ENCODE measurements around the gene GTPBP4.
A peak's percentile ranks its signal among the peaks of the same experiment; 100 is the strongest.

GTPBP4 gene

GRCh38 chr10:987870-988666 lies at the start of gene GTPBP4:
TSS of gene GTPBP4 (plus strand) at chr10:988434. CDS start at chr10:988480, 46 bp downstream.
- DNase-seq (ENCODE audit: low read depth), result peak; percentile 92

DNA sequence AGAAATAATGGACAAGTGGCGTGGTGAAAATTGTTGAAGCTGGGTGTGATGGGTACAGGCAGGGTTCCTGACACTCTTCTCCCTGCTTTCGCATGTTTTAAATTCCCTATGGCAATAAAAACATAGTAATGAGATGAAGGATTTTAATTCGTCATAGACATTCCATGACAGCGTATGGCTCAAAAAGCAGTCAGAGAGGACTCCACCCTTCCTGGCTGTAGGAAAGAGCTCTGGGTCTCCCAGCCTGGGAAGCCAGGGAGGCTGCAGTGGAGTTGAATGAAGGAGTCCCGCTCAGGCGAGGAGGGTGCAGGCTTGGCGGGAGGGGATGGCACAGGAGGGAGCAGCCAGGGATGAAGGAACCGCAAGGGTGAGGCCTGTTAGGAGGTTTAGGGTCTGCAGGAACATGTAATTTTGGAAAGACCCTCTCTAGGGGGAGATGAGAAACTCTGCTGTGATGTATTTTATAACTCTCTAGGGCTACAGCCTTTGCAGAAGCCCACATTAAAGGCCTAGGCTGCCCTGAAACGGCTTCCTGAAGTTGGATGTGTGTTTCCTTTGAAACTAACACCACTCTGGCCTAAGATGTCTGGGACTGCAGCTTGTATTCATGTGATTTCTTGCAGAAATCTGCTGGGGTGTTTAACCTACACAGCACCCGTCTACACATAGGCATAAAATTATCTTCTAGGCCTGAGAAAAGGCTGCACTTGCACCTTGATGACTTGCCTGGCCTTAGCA lies 49.1 kb upstream of the GTPBP4 start:
- DNase-seq (ENCODE audit: low read depth), result no peak

GRCh38 chr10:943334-944033 lies 44.8 kb upstream of the GTPBP4 start:
- DNase-seq (ENCODE audit: low read depth), result no peak

GRCh38 chr10:944034-944831 lies 44.0 kb upstream of the GTPBP4 start:
- peak; percentile 12 for DNase-seq (ENCODE audit: low read depth)

DNA sequence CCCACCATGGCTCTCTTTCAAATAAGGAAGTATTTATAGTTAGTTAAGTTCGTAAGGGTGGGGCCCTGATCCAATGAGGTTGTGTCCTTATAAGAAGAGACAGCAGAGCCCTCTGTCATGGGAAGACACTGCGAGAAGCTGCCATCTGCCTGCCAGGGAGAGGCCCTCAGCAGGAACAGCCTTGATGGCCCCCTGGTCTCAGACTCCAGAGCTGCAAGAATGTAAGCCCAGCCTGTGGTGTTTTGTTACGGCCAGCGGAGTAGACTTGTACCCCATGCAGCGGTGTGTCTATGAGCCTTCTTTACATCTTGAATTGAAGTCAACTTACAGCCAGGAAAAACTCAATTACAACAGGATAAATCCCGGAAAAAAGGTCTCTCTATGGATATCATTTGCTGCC lies 42.5 kb upstream of the GTPBP4 start:
- DNase-seq (ENCODE audit: low read depth), result no peak

DNA sequence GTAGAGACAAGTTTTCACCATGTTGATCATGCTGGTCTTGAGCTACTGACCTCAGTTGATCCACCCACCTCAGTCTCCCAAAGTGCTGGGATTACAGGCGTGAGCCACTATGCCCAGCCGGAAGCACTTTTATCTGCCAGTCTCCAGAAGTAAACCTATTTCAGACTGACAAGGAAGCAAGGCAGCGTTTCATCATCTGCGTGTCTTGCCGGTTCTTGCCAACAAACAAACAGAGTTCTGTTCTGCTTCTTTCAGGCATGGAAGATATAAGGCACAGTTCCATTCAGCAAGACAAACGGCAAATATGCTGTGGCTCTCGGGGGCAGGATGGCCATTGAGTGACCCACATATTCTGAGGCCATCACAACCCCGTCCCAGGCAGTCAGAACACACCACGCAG lies 41.2 kb upstream of the GTPBP4 start:
- no peak for DNase-seq (ENCODE audit: low read depth)

- no peak for DNase-seq (ENCODE audit: low read depth)
Observed at GRCh38 chr10:947881-948280, 40.4 kb upstream of the GTPBP4 start.

GRCh38 chr10:948347-948746 lies 39.9 kb upstream of the GTPBP4 start:
- DNase-seq (ENCODE audit: low read depth), result no peak

DNA sequence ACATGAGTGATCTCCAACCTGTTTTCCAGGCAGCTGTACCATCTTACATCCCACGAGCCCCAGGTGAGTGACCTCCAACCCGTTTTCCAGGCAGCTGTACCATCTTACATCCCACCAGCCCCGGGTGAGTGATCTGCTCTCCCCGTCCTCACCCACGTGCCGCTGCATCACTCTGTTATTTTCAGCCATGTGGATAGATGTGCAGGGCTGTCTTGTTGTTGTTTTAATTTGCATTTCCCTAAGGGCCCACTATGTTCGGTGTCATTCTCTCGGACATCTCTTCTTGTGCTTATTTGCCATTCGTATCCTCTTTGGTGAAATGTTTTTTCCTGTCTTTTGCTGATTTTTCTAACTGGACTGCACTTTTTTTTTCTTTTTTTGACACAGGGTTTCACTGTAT lies 38.8 kb upstream of the GTPBP4 start:
- no peak for DNase-seq (ENCODE audit: low read depth)

GRCh38 chr10:953836-954235 lies 34.4 kb upstream of the GTPBP4 start:
- no peak for DNase-seq (ENCODE audit: low read depth)

- DNase-seq (ENCODE audit: low read depth), result no peak
Observed at GRCh38 chr10:954396-954795, 33.8 kb upstream of the GTPBP4 start.

DNA sequence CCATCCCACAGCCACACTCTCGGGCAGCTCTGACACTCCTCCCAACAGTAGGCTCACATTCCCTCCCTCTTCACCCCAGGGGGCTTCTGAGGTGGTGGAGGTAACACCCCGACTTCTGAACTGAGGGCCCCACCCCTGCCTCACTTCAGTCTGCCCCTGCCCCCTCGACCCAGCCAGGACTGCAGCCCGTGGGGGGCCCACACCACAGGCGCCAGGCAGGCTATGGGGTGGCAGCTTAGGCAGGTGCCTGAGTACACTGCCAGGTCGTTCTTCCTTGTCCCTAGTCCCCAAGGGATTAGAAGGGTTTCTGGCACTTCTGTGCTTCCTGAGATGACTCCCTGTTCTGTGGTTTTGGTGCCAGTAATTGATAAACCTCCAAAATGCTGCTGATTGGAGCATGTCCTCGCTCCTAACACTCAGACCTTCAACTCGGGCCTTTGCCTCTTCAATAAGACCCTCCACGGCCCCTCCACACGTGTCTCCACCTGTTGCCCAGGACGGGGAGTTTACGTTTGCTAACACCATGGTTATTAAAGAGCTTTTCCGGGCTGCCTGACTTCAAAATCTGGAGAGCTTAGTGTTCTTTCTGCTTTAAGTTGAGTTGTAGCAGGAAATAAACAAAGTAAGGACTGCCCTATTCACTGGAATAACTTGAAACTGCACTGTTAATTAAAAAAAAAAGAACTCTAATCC lies 33.0 kb upstream of the GTPBP4 start:
- no peak for DNase-seq (ENCODE audit: low read depth)

DNA sequence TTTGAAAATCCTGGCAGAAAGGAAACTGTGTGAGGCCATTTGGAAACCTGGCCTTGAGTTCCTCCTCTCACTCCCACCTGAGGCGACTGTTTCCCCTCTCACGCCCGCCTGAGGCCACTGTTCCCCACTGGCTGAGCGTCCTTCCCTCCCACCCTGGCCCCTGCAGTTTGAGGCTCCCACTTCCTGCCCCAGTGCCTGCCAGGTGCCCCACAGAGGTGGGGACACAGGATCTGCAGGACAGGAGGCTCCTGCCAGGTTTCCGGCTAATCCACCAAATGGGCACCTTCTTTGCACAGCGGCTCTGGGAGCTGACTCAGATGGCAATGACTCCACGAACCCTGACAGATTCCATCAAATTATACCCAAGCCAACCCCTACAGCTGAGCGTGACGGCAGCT lies 32.4 kb upstream of the GTPBP4 start:
- DNase-seq (ENCODE audit: low read depth), result no peak

GRCh38 chr10:958106-958505 lies 30.1 kb upstream of the GTPBP4 start:
- no peak for DNase-seq (ENCODE audit: low read depth)

DNA sequence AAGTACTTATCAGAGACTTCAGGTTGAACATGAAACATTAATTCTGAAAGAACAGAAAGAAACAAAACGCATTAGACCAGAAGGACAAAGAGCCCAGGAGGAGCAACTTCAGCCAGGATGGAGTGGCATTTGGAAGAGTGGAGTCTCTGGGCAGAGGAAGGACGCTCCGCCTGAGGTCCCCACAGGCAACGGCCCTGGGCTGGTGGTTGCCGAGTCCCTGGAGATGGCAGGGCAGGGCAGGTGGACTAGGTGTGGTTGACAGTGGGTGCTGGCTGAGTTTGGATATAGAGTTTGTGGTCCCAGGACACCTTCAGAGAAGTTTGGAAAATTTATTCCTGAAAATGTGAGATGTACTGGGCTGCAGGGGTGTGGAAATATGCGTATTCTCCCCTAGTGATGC lies 29.4 kb upstream of the GTPBP4 start:
- no peak for DNase-seq (ENCODE audit: low read depth)

DNA sequence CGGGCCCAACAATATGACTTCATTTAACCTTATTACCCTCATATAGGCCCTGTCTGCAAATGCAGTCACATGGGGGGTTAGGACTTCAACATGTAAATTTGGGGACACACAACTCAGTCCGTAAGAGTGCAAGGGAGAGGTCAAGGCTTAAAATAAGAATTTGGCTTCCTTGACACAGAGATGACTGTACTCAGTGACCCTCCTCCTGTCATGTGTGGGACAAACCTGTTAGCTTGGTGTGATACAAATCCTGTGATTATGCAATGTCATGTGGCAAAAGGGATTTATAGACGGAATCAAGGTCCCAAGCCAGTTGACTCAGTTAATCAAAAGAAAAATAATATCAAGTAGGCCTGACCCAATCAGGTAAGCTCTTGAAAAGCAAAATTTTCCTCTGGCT lies 25.9 kb upstream of the GTPBP4 start:
- DNase-seq (ENCODE audit: low read depth), result no peak

DNA sequence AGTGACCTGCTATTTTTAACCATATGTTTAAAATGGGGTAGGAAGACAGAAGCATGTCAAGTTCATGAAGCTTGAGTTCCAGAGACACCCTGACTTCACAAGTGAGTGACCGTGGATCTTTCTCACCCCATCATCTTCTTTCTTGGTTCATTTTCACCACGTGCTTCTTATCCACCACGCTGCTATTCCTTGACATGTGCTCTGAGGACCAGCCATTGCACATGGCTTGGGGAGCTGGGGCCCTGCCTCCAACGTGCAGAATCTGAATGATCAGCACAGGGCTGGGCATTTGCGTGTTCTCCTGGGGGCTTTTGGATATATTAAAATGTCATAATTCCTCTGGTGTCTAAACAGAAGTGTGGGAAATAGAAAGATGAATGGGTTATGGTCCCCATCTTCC lies 25.0 kb upstream of the GTPBP4 start:
- no peak for DNase-seq (ENCODE audit: low read depth)

DNA sequence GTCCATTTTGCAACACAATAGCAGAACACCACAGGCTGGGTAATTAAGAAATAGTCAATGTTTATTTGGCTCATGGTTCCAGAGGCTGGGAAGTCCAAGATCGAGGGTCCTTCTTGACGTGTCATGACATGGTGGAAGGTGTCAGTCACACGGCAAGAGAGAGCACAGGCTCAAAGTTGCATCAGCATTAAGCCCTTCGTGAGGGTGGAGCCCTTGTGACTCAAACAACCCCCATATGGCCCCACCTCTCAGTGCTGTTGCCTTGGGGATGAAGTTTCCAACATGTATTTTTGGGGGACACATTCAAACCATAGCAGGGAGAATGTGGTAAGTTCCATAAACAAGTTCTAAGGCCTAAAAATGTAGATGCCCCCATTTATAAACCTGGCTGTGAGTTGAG lies 24.6 kb upstream of the GTPBP4 start:
- DNase-seq (ENCODE audit: low read depth), result no peak

- DNase-seq (ENCODE audit: low read depth), result no peak
Observed at GRCh38 chr10:964321-964987, 23.8 kb upstream of the GTPBP4 start.

- no peak for DNase-seq (ENCODE audit: low read depth)
Observed at GRCh38 chr10:964988-965417, 23.2 kb upstream of the GTPBP4 start.
